Suprapubic skin (tissue), 4 donors: ENCODE results near the gene TSHZ1. TPM values are rescaled to one million over a fixed set of nuclear protein-coding genes. Genes with fewer than 3 reads are reported as not detected.

Source experiments
- DNase-seq, 2 donors: peaks; one replicate each; pipeline ENCODE4 v3.0.0-alpha.2; 2019; ENCODE audit warnings: low spot score in 2 of 2
- H3K27ac ChIP-seq: fragments of 200-600 bp; sonication (generic); one replicate; pipeline ENCODE4 v1.5.1; 2019
- H3K27me3 ChIP-seq: fragments of 200-600 bp; sonication (generic); one replicate; pipeline ENCODE4 v1.5.1; 2019
- H3K36me3 ChIP-seq: fragments of 200-600 bp; sonication (generic); one replicate; pipeline ENCODE4 v1.5.1; 2019
- H3K4me1 ChIP-seq: fragments of 200-600 bp; sonication (generic); one replicate; pipeline ENCODE4 v1.5.1; 2019
- H3K4me3 ChIP-seq: fragments of 200-600 bp; sonication (generic); one replicate; pipeline ENCODE4 v1.5.1; 2019; ENCODE audit warnings: mild to moderate bottlenecking
- H3K9me3 ChIP-seq: fragments of 200-600 bp; sonication (generic); one replicate; pipeline ENCODE4 v1.5.1; 2019
- EP300 ChIP-seq: sonication (generic); formaldehyde crosslinking; IDR thresholded peaks from one replicate; pipeline ENCODE4 v1.6.1; 2017; ENCODE audit warnings: antibody characterized with exemption
- POLR2A ChIP-seq, 2 donors: fragments of 450-650 bp; IDR thresholded peaks; one replicate each; pipeline ENCODE4 v1.6.1; 2017; ENCODE audit warnings: antibody characterized with exemption in 2 of 2, mild to moderate bottlenecking in 2 of 2, moderate library complexity in 2 of 2
- POLR2AphosphoS5 ChIP-seq, 3 donors: sonication (generic); formaldehyde crosslinking; IDR thresholded peaks; one replicate each; pipeline ENCODE4 v1.6.1; 2017; ENCODE audit warnings: antibody characterized with exemption in 3 of 3
- WGBS: methylation state at CpG from one replicate; pipeline ENCODE4 v1.1.5; 2018; 5-methylcytosine and 5-hydroxymethylcytosine counted together
- total RNA-seq, 4 donors: library from RNA; depleted of rRNA; stranded (reverse); fragments of >200 nt; gene quantifications; one replicate each; pipeline ENCODE4 v1.1.0, GENCODE V29; 2016
- TF ChIP-seq, protein P1 (sequence below), 2 donors: fragments of 200-600 bp in 1 of 2; fragments of 450-650 bp in 1 of 2; sonication (generic) in 1 of 2; IDR thresholded peaks; one replicate each; pipeline ENCODE4 v1.5.1; 2016 to 2019; ENCODE audit warnings: antibody characterized with exemption in 2 of 2, mild to moderate bottlenecking in 1 of 2, moderate library complexity in 1 of 2

TSHZ1 gene
- total RNA-seq, 4 donors from 2014 or later = 15.2 to 24.5 (median 20.3) TPM

DNA sequence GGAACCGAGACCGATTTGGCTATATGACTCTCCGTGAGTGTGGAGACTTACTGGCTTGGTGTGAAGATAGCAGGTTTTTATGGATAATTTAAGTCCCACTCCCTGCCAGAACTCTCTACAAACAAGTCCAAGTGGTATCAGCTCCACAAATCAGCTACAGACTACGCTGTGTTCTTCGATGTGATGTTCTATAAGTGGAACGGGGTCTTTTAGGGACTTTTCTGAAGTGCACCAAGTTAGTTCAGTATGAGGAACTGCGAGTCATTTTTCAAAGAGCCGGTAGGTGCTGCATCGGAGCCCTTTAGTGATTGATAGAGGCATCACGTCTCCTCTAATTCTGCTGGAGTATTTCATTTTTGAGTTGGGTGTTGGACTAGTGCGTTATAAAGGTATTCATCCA is 107.1 kb downstream of the TSHZ1 start:
- Histone ChIP-seq H3K27ac (no peak overlapping the region), H3K4me3 (no peak overlapping the region), H3K27me3 (no peaks in the 10 kb centered on the region), H3K9me3 (no peaks in the 10 kb centered on the region), H3K4me1 (no peaks in the 10 kb centered on the region), H3K36me3 (no peaks in the 10 kb centered on the region)
- TF ChIP-seq, protein P1, sequence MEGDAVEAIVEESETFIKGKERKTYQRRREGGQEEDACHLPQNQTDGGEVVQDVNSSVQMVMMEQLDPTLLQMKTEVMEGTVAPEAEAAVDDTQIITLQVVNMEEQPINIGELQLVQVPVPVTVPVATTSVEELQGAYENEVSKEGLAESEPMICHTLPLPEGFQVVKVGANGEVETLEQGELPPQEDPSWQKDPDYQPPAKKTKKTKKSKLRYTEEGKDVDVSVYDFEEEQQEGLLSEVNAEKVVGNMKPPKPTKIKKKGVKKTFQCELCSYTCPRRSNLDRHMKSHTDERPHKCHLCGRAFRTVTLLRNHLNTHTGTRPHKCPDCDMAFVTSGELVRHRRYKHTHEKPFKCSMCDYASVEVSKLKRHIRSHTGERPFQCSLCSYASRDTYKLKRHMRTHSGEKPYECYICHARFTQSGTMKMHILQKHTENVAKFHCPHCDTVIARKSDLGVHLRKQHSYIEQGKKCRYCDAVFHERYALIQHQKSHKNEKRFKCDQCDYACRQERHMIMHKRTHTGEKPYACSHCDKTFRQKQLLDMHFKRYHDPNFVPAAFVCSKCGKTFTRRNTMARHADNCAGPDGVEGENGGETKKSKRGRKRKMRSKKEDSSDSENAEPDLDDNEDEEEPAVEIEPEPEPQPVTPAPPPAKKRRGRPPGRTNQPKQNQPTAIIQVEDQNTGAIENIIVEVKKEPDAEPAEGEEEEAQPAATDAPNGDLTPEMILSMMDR (IDR thresholded peaks at IDR 0.05) = no peak
- WGBS = 90% methylated on average over 11 of the region's 11 CpGs
- DNase-seq = no peak

DNA sequence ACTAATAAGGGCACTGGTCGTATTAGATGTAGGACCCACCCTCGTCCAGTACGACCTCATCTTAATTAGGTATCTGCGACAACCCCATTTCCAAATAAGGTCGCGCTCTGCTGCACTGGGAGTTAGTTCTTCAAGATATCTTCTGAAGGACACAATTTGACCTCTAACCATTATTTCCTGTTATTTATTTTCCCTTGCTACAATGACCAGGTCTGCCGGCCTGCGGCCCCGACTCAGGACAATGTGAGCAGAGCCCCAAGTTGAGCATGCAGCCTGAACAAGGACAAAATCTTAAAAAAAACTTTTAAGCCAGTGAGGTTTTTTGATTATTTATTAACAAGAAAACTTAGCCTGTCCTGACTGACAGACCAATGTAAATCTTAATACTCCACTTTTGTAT is 109.3 kb downstream of the TSHZ1 start:
- Histone ChIP-seq H3K27ac (no peak overlapping the region), H3K27me3 (no peaks in the 10 kb centered on the region), H3K4me1 (no peaks in the 10 kb centered on the region), H3K9me3 (no peaks in the 10 kb centered on the region), H3K36me3 (no peaks in the 10 kb centered on the region), H3K4me3 (no peak overlapping the region)
- TF ChIP-seq POLR2A (IDR thresholded peaks at IDR 0.05) = no peak
- no peak for TF ChIP-seq POLR2AphosphoS5 (IDR thresholded peaks at IDR 0.05)
- TF ChIP-seq, protein P1 (IDR thresholded peaks at IDR 0.05) = no peak
- no peak for TF ChIP-seq EP300
- DNase-seq = no peak
- WGBS = 92% methylated on average over 9 of the region's 9 CpGs

DNA sequence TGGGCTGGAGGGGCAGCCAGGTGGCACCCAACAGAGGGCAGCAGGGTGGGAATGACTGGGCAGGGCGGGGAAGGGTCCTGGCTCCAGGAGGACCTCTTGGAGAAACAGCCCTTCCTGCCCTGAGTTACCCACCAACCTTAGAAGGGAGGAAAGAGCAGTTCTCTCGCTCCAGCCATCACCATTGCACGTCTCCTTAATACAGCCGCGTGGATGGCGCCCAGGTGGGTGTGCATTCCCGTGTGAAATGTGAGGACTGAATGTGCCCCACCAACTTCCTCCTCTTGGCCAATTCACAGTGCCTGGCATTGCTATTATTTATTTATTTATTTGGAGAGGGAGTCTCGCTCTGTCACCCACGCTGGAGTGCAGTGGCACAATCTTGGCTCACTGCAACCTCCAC is 109.9 kb downstream of the TSHZ1 start:
- H3K27ac ChIP-seq = no peak overlapping the region
- no peak overlapping the region for H3K4me3 ChIP-seq
- no peak for TF ChIP-seq POLR2A (IDR thresholded peaks at IDR 0.05)
- TF ChIP-seq, protein P1 (IDR thresholded peaks at IDR 0.05) = no peak
- TF ChIP-seq POLR2AphosphoS5 (IDR thresholded peaks at IDR 0.05) = no peak
- TF ChIP-seq EP300 = no peak
- H3K9me3 ChIP-seq = no peaks in the 10 kb centered on the region
- H3K4me1 ChIP-seq = no peaks in the 10 kb centered on the region
- no peak for DNase-seq
- whole genome bisulfite sequencing = 91% methylated on average over 9 of the region's 9 CpGs
- no peaks in the 10 kb centered on the region for H3K36me3 ChIP-seq
- no peaks in the 10 kb centered on the region for H3K27me3 ChIP-seq

DNA sequence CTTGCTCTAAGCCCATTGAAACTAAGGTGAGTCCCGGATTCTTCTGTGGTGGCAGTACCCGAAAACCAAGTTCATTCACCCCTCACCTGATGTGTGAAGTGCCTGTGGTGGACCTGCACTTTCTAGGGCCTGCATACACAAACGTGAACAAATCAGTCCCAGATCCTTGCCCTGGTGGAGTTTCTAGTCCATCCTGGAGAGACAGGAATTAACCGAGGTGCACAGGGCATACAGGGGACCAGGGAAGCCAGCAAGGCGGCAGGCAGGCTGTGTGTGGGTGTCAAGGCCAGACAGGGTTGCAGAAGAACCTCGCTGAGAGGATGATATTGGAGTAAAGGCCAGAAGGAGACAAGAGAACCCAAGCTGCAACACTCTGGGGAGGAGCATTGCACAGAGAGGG is 110.8 kb downstream of the TSHZ1 start:
- Histone ChIP-seq H3K27ac (no peak overlapping the region), H3K4me1 (no peaks in the 10 kb centered on the region), H3K9me3 (no peaks in the 10 kb centered on the region), H3K4me3 (no peak overlapping the region), H3K36me3 (no peaks in the 10 kb centered on the region), H3K27me3 (no peaks in the 10 kb centered on the region)
- 84% methylated on average over 6 of the region's 6 CpGs for WGBS
- DNase-seq = no peak
- TF ChIP-seq EP300 (no peak), POLR2AphosphoS5 (IDR thresholded peaks at IDR 0.05) (no peak), POLR2A (IDR thresholded peaks at IDR 0.05) (no peak)
- TF ChIP-seq, protein P1 (IDR thresholded peaks at IDR 0.05) = no peak

DNA sequence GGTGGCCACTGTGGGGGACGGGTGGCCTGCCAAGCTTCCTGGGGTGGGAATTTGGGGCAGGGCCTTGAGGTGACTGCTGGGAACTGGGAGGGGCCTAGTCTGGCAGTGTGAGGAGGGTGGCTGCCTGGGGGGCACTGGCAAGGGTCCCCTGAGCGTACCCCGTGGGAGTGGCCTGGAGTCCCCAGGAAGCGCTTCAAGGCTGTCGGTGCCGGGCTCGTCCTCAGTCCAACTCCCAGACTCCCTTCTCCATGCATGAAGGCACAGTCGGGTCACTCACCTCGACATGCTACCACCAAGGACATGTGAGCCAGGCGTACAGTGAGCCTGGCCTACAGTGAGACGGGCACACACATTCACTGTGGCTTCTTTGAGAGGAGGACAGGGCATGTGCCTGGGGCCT is 111.6 kb downstream of the TSHZ1 start:
- H3K9me3 ChIP-seq = no peaks in the 10 kb centered on the region
- no peak overlapping the region for H3K4me3 ChIP-seq
- no peak for TF ChIP-seq POLR2A (IDR thresholded peaks at IDR 0.05)
- TF ChIP-seq, protein P1 (IDR thresholded peaks at IDR 0.05) = no peak
- TF ChIP-seq EP300 = no peak
- TF ChIP-seq POLR2AphosphoS5 (IDR thresholded peaks at IDR 0.05) = no peak
- no peaks in the 10 kb centered on the region for H3K4me1 ChIP-seq
- no peaks in the 10 kb centered on the region for H3K36me3 ChIP-seq
- no peak overlapping the region for H3K27ac ChIP-seq
- WGBS = 96% methylated on average over 5 of the region's 11 CpGs
- no peaks in the 10 kb centered on the region for H3K27me3 ChIP-seq
- no peak for DNase-seq
